Measurements from ENCODE around the gene DAW1. TPM values are rescaled to one million over a fixed set of nuclear protein-coding genes. Genes with fewer than 3 reads are reported as not detected.
A peak's percentile ranks its signal among the peaks of the same experiment; 100 is the strongest.

The DAW1 gene
- total RNA-seq, 1 donor from 2014 or later, result 0.26 TPM

- H3K4me3 ChIP-seq (ENCODE audit: low read depth, low read length), result no peak overlapping the region
- H3K27me3 ChIP-seq (ENCODE audit: control insufficient read depth, insufficient read depth, low read length), result no peaks in the 10 kb centered on the region
- DNase-seq (ENCODE audit: low read depth) (no peak), FAIRE-seq (no peak)
- TF ChIP-seq CTCF (IDR thresholded peaks at IDR 0.05; ENCODE audit: insufficient read depth, low read length, severe bottlenecking), result no peak
- no peaks in the 10 kb centered on the region for H3K36me3 ChIP-seq (ENCODE audit: control insufficient read depth, insufficient read depth, low read length)
Measured at GRCh38 chr2:227846831-227847230, 24.6 kb upstream of the DAW1 start.

- FAIRE-seq, result no peak
Measured at GRCh38 chr2:227848146-227848545, 23.3 kb upstream of the DAW1 start.

GRCh38 chr2:227848586-227848985, 22.8 kb upstream of the DAW1 start:
- no peak for TF ChIP-seq CTCF (IDR thresholded peaks at IDR 0.05; ENCODE audit: insufficient read depth, low read length, severe bottlenecking)
- Histone ChIP-seq H3K4me3 (ENCODE audit: low read depth, low read length) (no peak overlapping the region), H3K36me3 (ENCODE audit: control insufficient read depth, insufficient read depth, low read length) (no peaks in the 10 kb centered on the region), H3K27me3 (ENCODE audit: control insufficient read depth, insufficient read depth, low read length) (no peaks in the 10 kb centered on the region)
- peak; percentile 96 for DNase-seq (ENCODE audit: low read depth)
- FAIRE-seq, result no peak

More at GRCh38 chr2:227848146-227848545, 23.3 kb upstream of the DAW1 start:
- Histone ChIP-seq H3K36me3 (ENCODE audit: control insufficient read depth, insufficient read depth, low read length) (no peaks in the 10 kb centered on the region), H3K4me3 (ENCODE audit: low read depth, low read length) (no peak overlapping the region), H3K27me3 (ENCODE audit: control insufficient read depth, insufficient read depth, low read length) (no peaks in the 10 kb centered on the region)
- no peak for TF ChIP-seq CTCF (IDR thresholded peaks at IDR 0.05; ENCODE audit: insufficient read depth, low read length, severe bottlenecking)
- peak; percentile 7 for DNase-seq (ENCODE audit: low read depth)

- no peak for FAIRE-seq
Measured at GRCh38 chr2:227849906-227850305, 21.5 kb upstream of the DAW1 start.

GRCh38 chr2:227853204-227853629, 18.2 kb upstream of the DAW1 start:
- FAIRE-seq, result peak; percentile 55

More at GRCh38 chr2:227849906-227850305, 21.5 kb upstream of the DAW1 start:
- DNase-seq (ENCODE audit: low read depth), result peak; percentile 85
- no peaks in the 10 kb centered on the region for H3K36me3 ChIP-seq (ENCODE audit: control insufficient read depth, insufficient read depth, low read length)
- H3K27me3 ChIP-seq (ENCODE audit: control insufficient read depth, insufficient read depth, low read length), result no peaks in the 10 kb centered on the region
- H3K4me3 ChIP-seq (ENCODE audit: low read depth, low read length), result no peak overlapping the region
- TF ChIP-seq CTCF (IDR thresholded peaks at IDR 0.05; ENCODE audit: insufficient read depth, low read length, severe bottlenecking), result no peak

More at GRCh38 chr2:227853204-227853629, 18.2 kb upstream of the DAW1 start:
- peak; percentile 95 for DNase-seq (ENCODE audit: low read depth)
- no peak for TF ChIP-seq CTCF (IDR thresholded peaks at IDR 0.05; ENCODE audit: insufficient read depth, low read length, severe bottlenecking)
- Histone ChIP-seq H3K27me3 (ENCODE audit: control insufficient read depth, insufficient read depth, low read length) (no peaks in the 10 kb centered on the region), H3K4me3 (ENCODE audit: low read depth, low read length) (no peak overlapping the region), H3K36me3 (ENCODE audit: control insufficient read depth, insufficient read depth, low read length) (no peaks in the 10 kb centered on the region)

Data from bronchial epithelial cell (primary cell).